ENCODE data around the gene ZBTB7A.

ZBTB7A gene

GRCh38 chr19:4066176-4066606, 508 bp downstream of the ZBTB7A start:
- peak; percentile 44 for DNase-seq

GRCh38 chr19:4065430-4066175, 1.1 kb downstream of the ZBTB7A start:
- peak; percentile 97 for DNase-seq

GRCh38 chr19:4064496-4065260, 2.0 kb downstream of the ZBTB7A start:
- DNase-seq, result no peak

GRCh38 chr19:4064149-4064495, 2.6 kb downstream of the ZBTB7A start:
- DNase-seq, result no peak

GRCh38 chr19:4063369-4064148, 3.1 kb downstream of the ZBTB7A start:
- DNase-seq, result no peak

- DNase-seq, result no peak
These were observed 4.0 kb downstream of the ZBTB7A start for GRCh38 chr19:4062419-4063368.

GRCh38 chr19:4061683-4062418, 4.8 kb downstream of the ZBTB7A start:
- DNase-seq, result no peak

- no peak for DNase-seq
These were observed 5.5 kb downstream of the ZBTB7A start for GRCh38 chr19:4061178-4061682.

GRCh38 chr19:4060621-4061177, 6.0 kb downstream of the ZBTB7A start:
- no peak for DNase-seq

GRCh38 chr19:4059891-4060620, 6.6 kb downstream of the ZBTB7A start:
- DNase-seq, result peak; percentile 40

- DNase-seq, result no peak
These were observed 7.2 kb downstream of the ZBTB7A start for GRCh38 chr19:4059453-4059871.

GRCh38 chr19:4058693-4059452, 7.8 kb downstream of the ZBTB7A start:
- no peak for DNase-seq

GRCh38 chr19:4057931-4058692, 8.6 kb downstream of the ZBTB7A start:
- peak; percentile 47 for DNase-seq

GRCh38 chr19:4055209-4055552, 11.5 kb downstream of the ZBTB7A start:
- DNase-seq, result no peak

GRCh38 chr19:4054441-4055208, 12.1 kb downstream of the ZBTB7A start:
- DNase-seq, result no peak

GRCh38 chr19:4053423-4054324, 13.0 kb downstream of the ZBTB7A start:
- DNase-seq, result no peak

- no peak for DNase-seq
These were observed 13.7 kb downstream of the ZBTB7A start for GRCh38 chr19:4052993-4053422.
